GM21367 (cell line): ENCODE results near the gene SOX14.

Experiments used
- ATAC-seq: cut with Tn5 transposase; IDR thresholded peaks from one replicate; pipeline ENCODE4 v1.9.1; 2021; ENCODE audit not compliant: unreplicated experiment

The SOX14 gene

GRCh38 chr3:137767538-137768360 lies 3.6 kb downstream of the SOX14 start:
- ATAC-seq, result no peak

DNA sequence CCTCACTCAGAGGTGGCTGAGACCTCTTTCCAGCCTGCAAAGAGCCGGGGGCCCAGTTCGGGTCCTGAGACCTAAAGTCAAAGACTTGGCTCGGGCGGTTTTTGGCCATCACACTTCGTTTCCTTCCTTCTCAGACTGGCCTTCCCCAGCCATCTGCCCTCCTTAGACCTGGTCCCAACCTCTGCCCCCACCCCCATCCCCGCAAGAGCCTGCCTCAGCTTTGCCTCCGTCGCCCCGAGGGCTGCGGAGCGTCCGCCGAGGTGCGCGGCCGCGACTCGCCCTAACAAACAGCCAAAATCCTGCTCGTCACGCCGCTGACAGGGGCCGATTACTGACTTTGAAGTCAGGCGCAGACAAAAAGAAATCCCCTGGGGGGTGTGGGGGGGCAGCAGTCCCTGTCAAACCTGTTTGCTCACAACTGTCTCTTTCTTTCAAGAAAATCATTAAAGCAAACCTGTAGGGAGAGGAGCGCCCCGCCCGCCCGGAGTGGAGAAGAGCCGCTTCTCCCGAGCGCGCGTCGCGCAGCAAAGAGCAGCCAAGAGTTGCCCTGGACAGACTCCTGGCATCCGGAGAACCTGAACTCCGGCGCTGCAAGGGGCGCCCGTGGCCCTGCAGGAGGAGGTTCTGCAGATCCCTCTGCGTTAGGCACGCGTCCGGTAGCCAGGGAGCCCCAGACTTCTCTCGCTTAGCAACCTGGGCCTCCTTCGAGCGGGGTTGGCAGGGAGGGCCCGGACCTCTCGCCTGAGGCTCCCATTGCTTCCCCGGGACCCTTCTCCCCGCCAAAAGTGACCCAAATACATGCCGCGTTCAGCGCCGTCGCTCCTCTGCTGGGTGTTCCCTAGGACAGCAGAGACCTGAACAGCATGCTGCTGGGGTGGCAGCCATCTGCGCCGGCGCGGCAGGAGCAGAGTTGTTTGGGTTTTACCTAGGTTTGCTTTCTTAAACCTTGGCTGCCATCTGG lies 4.5 kb downstream of the SOX14 start:
- no peak for ATAC-seq

- ATAC-seq, result no peak
These were observed 5.4 kb downstream of the SOX14 start for GRCh38 chr3:137769322-137770065.

DNA sequence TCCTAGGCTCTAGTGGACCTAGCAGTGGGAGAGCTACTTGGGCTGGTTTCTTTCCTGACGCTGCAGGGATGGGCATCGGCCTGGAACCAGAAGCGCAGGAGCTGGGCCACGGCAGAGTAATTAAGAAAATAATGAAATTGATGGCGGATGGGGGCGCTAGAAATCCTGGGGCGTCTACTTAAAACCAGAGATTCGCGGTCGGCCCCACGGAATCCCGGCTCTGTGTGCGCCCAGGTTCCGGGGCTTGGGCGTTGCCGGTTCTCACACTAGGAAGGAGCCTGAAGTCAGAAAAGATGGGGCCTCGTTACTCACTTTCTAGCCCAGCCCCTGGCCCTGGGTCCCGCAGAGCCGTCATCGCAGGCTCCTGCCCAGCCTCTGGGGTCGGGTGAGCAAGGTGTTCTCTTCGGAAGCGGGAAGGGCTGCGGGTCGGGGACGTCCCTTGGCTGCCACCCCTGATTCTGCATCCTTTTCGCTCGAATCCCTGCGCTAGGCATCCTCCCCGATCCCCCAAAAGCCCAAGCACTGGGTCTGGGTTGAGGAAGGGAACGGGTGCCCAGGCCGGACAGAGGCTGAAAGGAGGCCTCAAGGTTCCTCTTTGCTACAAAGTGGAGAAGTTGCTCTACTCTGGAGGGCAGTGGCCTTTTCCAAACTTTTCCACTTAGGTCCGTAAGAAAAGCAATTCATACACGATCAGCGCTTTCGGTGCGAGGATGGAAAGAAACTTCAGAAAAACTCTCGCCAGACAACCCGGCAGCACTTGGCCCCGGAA lies 6.1 kb downstream of the SOX14 start:
- ATAC-seq, result no peak

DNA sequence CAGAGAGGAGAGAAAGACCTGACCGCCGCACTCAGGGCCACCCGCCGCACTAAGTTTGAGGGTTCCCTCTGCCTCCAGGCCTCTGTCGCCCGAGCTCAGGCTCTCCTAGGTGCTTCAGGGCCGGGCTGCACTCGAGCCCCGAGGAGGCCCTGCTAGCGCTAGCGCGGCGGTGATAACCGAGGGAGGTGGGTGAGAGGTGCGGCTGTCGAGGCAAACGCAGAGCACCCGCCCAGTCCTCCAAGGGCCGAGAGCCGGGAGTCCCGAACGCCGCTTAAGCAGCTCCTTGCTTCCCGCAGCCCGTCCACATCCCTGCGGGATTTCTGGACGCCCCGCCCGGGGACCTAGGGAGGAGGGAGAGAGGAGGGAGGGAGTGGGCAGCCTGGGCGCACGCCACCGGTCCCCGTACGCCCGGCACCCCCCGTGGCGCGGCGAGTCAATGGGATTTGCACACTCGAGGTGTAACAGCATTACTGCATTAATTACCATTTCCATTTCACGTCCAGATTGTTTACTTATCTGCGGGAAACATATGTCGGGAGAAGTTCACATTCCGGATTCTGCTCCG lies 6.8 kb downstream of the SOX14 start:
- no peak for ATAC-seq

DNA sequence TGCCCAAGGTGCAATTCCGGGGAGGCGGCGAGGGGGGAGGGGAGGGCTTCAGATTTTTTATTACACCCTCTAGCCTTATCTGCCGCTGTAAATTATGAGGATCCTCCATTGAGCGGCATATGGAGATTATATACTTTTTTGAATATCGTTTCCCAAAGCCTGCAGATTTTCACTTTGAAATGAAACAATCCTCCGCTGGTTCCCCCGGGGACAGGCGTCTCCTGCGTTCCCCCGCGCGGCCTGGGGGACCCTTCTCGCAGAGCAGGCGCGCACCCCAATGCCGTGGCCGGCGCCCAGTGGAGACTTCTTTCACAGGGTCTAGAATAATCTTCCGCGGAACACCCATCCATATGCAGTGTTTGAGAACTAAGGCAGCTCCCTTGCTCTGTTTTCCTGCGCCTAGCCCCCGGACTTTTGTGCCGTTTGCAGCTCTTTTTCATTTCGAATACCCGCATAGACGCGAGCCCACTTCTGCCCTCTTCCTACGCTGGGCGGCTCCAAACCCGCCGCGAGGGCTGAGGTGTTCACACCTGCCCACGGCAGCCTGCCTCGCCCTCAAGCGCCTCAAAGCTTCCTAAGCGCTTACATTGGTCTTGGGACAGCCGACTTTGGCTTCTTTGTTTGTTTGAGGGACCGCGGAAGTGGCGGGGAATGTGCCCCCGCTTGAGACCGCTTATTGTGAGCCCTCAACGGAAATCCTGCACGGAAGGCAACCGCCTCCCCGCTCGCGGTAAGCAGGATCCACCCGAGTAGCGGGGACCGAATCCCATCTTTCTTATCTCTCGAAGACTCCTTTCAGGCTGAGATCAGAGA lies 7.5 kb downstream of the SOX14 start:
- no peak for ATAC-seq

- no peak for ATAC-seq
These were observed 8.3 kb downstream of the SOX14 start for GRCh38 chr3:137772214-137772955.

DNA sequence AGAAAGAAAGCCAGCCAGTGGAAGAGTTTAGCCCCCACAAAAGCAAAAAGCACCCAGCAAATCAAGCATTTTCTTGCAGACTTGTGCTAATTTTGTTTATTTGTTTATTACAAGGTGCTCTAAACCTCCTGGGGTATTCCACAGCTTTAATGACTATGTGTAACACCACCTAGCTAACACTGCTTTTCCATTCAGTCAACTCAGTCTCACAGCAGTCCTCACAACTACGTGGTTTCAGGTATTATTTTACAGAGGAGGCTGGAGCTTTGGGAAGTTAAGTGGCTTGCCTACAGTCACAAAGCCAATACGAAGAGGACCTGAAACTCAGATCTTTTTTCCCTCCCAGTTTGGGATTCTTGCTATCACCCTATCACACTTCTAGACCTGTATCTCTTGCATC lies 14.8 kb downstream of the SOX14 start:
- no peak for ATAC-seq

GRCh38 chr3:137787529-137787928 lies 23.4 kb downstream of the SOX14 start:
- no peak for ATAC-seq

- no peak for ATAC-seq
These were observed 25.1 kb downstream of the SOX14 start for GRCh38 chr3:137789236-137789635.

DNA sequence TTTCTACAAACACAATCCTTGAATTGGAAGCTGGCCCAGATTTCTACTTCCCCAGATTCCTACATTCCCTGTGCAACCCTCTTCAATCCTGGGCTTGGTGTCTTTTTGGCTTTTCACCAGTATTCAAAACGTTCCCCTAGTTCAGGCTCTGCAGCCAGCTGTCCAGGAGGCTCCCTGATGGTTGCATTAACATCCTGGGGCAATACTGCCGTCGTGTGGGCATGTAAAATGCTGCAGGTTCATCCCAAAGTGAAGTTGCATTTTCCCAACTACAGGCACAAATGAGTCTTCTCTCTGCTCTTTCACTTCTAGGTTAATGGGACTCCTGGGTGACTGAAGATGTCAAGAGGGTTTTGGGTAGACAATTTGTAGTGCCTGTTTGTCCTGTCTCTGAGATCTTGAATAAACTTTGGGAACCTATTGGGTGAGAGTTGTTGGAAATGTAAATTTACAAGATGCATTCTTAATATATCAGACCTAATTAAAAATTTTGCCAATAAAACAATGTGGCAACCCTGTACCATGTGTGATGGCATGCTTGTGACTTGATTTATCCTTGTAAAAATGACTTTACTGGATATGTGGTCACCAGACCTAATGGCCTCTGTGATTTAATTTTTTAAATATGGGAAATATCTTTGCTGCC lies 28.6 kb downstream of the SOX14 start:
- ATAC-seq, result no peak

- ATAC-seq, result no peak
These were observed 32.9 kb downstream of the SOX14 start for GRCh38 chr3:137796993-137797392.

- ATAC-seq, result no peak
These were observed 39.1 kb downstream of the SOX14 start for GRCh38 chr3:137803215-137803614.

DNA sequence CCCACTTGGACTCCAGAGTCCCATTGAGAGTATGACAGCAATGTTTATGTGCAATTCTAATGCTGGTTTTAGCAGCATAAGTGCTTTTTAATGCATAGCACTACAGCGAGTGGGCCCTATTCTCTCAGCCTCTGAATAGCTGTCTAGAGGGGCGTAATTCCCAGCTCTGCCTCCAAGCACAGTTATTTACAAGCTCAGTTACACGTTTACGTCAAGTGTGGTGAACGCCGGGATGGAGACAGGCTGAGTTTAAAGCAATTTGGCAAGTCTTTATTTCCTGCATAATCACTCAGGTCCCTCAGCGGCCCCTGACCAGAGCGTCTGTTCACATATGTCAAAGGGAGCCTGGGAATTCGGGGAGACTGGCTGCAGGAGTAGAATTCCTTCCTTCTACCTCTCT lies 43.9 kb downstream of the SOX14 start:
- ATAC-seq, result no peak

DNA sequence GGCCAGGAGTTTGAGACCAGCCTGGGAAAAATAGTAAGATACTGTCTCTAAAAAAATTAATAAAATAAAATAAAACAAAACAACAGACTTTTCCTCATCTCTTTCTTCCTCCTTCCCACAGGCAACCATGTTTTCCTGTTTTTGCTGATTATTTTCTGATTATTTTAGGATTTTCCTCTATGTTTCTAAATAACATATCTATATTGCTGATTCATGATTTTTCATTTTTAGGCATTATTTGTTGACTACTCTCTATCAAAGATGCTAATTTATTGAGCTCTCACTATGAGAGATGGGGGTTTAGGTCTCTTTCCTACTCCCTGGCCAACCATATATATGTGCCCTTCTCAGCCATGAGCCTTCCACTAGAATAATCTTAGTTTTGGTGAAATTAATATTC lies 45.4 kb downstream of the SOX14 start:
- ATAC-seq, result no peak

DNA sequence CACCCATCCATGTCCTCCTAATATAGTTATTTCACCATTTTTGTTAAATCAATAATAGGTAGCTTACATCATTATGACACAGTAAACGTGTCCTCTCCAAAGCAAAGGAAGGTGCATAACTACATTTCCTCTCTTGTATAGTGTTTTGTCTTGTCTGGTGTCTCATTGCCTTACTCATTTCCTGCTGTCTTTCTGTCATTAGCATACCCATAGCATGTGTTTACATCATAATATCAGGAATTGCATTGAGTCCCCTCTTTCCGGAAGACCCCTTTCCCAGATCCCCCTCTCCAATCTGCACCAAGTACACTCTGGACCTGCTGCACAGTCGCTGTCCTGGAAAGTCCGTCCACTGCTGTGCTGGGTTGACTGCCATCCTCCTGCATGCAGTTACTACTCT lies 47.9 kb downstream of the SOX14 start:
- ATAC-seq, result no peak

DNA sequence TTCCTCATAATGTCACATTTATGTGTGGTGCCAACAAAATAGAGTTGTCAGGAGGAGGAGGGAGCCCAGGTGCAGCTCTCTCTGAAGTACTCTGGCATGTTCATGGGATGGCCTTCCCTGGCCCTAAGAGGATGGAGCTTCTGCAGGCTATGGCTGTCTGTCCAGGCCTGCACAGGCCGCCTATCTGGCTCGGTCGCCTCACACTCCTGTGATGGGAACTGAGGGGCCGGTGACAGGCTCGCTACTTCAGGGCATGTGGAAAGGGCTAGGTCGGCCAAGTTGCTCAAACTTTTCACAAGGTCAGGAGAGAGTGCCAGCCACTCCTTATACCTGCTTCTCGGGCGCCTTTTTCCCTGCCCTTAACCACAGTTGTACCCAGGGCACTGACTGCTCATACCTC lies 51.1 kb downstream of the SOX14 start:
- no peak for ATAC-seq
